GM10266 (cell line): Measurements from ENCODE around the gene GGT6.

Experiments used
- DNase-seq: peaks from one replicate; pipeline ENCODE4 v3.0.0; 2012; ENCODE audit errors: extremely low spot score
- TF ChIP-seq, protein P1 (sequence below): IDR thresholded peaks from 2 replicates; pipeline ENCODE4 v1.5.1; 2012; ENCODE audit warnings: mild to moderate bottlenecking, low read depth; ENCODE audit not compliant: control insufficient read depth, insufficient read depth; ENCODE audit errors: missing control alignments

GGT6 gene

DNA sequence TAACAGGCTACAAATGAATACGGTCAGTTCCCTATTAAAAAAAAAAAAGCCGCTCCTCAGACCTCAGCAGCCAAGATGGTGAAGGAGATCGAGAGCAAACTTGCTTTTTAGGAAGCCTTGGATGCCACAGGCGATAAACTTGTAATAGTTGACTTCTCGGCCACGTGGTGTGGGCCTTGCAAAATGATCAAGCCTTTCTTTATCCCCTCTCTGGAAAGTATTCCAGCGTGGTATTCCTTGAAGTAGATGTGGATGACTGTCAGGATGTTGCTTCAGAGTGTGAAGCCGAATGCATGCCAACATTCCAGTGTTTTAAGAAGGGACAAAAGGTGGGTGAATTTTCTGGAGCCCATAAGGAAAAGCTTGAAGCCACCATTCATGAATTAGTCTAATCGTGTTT, 11.8 kb upstream of the GGT6 start:
- DNase-seq = no peak
- TF ChIP-seq, protein P1, sequence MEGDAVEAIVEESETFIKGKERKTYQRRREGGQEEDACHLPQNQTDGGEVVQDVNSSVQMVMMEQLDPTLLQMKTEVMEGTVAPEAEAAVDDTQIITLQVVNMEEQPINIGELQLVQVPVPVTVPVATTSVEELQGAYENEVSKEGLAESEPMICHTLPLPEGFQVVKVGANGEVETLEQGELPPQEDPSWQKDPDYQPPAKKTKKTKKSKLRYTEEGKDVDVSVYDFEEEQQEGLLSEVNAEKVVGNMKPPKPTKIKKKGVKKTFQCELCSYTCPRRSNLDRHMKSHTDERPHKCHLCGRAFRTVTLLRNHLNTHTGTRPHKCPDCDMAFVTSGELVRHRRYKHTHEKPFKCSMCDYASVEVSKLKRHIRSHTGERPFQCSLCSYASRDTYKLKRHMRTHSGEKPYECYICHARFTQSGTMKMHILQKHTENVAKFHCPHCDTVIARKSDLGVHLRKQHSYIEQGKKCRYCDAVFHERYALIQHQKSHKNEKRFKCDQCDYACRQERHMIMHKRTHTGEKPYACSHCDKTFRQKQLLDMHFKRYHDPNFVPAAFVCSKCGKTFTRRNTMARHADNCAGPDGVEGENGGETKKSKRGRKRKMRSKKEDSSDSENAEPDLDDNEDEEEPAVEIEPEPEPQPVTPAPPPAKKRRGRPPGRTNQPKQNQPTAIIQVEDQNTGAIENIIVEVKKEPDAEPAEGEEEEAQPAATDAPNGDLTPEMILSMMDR = no peak

DNA sequence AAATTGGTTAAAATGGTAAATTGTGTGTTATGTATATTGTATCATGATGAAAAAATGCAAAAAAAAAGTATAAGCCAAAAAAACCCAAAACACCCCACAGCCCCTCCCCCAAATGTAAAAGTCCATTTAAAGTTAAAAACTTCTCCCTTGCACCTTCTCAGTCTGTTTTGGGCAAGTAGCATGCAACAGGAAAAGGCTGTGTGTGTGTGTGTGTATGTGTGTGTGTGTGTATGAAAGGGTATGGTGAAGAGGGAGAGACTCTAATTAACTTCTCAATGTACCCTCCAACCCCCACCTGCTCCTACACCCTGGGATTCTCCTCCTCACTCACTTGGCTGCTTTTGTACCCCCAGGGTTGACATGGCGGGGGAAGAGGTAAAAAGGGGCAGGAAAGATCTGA, 9.2 kb upstream of the GGT6 start:
- no peak for DNase-seq
- TF ChIP-seq, protein P1 = no peak

DNA sequence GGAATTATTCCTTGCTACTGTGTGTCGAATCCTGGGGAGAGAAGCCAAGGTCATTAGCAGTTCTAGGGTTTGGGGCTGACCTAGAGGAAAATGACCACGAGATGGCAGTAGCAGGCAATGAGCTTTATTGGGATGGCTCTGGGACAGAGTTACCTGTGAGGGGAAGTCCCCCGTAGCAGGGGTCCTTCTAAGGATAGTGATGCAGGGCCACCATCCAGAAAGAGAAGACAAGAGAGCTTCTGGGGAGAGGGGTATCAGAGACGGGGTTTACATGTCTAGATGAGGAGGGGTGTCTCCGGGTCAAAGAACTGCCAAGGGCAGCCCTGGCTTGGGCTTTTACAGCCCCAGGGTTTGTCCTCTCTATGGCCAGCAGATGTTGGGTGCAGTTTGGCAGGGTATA, 6.4 kb upstream of the GGT6 start:
- TF ChIP-seq, protein P1 = peak; percentile 73
- DNase-seq = peak; percentile 76

DNA sequence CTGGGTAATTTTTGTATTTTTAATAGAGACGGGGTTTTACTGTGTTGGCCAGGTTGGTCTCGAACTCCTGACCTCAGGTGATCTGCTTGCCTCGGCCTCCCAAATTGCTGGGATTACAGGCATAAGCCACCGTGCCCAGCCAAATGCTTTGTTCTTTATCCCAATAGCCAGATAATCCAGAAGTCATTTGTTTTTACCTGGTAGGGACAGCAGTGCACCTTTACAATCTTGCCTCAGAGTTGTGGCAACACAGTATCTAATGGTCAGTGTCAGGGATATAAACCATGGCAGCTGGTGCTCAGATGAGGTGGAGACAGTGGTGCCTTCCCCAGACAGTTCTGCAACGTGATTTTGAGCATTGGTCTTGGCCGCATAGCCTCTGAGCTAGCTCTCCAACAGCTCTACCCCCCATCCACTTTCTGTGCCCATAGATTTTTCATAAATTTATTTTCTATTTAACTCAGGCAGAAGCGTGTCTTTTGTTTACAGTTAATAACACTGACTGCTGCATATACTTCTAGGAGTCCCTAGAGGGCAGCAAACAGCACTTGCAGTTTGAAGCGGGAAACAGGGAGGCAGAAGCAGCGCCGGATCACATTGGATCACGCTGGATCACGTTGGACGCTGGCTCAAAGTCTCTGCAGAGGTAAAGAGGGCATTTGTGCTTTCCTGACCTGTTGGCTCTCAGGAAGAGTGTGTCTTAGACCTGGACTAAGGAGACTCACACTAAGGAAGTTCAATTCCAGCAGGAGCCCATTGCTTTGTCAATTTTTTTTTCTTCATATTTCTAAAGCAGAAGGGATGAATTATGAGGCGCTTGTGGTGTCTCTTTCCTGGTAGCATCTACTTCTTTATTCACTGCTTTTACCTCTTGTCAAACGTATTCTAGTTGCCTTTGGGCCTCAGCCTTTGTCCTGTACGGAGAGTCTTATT, 5.1 kb upstream of the GGT6 start:
- peak; percentile 76 for DNase-seq
- TF ChIP-seq, protein P1 = peak; percentile 79

DNA sequence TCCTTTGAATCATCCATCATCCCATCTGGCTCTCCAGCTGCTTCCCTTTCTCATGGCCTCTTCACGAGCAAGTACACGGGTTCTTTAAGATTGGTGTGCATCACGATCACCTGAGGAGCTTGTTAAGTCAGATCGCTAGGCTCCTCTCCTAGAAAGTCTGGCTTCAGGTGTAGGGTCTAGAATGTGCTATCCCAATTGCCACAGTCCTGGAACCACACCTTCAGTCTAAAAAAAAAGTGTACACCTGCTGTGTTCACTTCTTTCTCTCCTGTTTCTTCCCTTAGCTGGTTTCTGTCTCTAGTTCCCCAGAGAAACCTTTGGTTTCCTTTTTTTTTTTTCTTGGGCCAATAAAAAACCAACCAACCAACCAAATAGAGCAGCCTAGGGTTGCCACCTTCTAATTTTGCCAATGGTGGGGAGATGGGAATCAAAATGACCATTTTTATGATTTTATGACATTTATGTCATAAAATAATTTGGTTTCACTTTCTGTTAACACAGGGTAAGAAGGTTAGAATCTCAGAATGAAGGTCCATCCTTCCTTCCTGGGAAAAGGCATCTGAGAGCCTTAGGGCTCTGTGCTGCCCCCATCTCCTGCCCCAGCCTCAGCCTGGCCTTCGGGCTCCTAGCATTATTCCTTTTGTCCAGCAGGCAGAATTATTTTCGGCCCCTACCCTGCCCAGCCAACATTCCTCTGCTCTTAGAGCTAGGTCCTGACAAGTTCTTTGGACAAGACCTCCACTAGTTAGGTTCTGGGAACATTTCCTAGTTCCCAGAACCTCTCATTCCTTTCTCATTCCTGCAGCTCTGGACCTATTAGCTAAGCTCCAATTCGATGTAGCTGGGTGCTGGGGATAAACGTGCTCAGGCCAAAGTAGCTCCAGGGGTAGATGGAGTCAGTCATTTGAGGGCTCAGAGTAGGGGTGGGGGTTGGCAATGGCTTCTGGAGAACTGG, 1.9 kb upstream of the GGT6 start:
- TF ChIP-seq, protein P1 = no peak
- no peak for DNase-seq

DNA sequence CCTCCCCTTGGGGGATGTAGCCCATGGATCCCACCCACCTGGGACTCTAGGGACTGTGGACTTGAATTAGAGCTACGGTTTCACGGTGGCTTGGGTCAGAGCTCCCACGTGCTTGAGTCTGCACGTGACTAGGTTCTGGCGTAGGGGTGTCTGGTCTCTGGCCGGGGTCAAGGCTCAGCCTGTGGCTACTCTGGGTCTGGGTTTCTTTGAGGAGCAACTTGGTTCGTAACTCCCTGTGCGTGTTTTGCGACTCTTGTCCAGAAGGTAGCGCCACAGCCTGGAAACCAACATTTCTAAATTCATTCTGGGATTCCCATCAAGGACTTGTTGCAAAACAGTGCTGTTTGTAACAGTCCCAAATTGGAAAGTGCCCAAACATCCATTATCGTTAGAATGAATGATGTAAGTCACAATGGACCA, 470 bp upstream of the GGT6 start:
- TF ChIP-seq, protein P1 = no peak
- DNase-seq = no peak
